Mammary epithelial cell (primary cell): Measurements from ENCODE around the gene KLF11.

Experiments used
- EZH2 ChIP-seq: IDR thresholded peaks from 2 replicates; pipeline ENCODE4 v1.6.1; 2012; ENCODE audit warnings: low read length, inconsistent platforms, borderline replicate concordance
- TF ChIP-seq, protein P1 (sequence below), 2 donors: IDR thresholded peaks in 1 of 2; conservative IDR thresholded peaks in 1 of 2; 2 replicates each; pipeline ENCODE4 v1.5.1; 2011 to 2012; ENCODE audit warnings: inconsistent platforms in 2 of 2, low read length in 2 of 2, mild to moderate bottlenecking in 2 of 2, control low read depth in 1 of 2, low read depth in 1 of 2; ENCODE audit not compliant: insufficient read depth in 1 of 2; ENCODE audit errors: extremely low read depth in 1 of 2

DNA sequence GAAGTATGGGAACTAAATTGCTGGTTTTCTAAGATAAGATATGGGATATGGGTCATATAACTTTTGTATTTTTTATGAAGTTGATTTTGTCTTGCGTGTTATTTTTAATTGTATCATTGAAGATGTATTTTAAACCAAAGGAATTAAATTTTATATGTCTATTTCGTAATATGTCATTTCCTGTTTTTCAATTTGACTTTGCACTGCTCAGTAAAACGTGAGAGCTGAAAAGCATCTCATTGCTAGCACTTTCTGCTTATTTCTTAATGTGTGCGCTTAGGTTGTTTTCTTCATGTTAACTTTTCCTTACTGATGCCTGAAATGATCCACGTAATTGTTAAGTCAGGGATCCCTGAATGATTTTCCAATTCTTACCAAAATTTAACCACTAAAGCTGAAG is 41.2 kb upstream of the KLF11 start:
- TF ChIP-seq, protein P1, sequence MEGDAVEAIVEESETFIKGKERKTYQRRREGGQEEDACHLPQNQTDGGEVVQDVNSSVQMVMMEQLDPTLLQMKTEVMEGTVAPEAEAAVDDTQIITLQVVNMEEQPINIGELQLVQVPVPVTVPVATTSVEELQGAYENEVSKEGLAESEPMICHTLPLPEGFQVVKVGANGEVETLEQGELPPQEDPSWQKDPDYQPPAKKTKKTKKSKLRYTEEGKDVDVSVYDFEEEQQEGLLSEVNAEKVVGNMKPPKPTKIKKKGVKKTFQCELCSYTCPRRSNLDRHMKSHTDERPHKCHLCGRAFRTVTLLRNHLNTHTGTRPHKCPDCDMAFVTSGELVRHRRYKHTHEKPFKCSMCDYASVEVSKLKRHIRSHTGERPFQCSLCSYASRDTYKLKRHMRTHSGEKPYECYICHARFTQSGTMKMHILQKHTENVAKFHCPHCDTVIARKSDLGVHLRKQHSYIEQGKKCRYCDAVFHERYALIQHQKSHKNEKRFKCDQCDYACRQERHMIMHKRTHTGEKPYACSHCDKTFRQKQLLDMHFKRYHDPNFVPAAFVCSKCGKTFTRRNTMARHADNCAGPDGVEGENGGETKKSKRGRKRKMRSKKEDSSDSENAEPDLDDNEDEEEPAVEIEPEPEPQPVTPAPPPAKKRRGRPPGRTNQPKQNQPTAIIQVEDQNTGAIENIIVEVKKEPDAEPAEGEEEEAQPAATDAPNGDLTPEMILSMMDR (conservative IDR thresholded peaks at IDR 0.05 in 1 of 2, IDR thresholded peaks at IDR 0.05 in 1 of 2; ENCODE audit: extremely low read depth in 1 of 2, insufficient read depth in 1 of 2, low read depth in 1 of 2, low read length in 2 of 2): no peak
- TF ChIP-seq EZH2: no peak
